ENCODE results near the gene TSGA10. TPM values are rescaled to one million over a fixed set of nuclear protein-coding genes. Genes with fewer than 3 reads are reported as not detected.

TSGA10 gene
- total RNA-seq = 1.3 and 2.7 TPM in 2 replicates

GRCh38 chr2:99154643-99155536 is at the start of gene TSGA10, which contains the start of gene LIPT1:
Gene TSGA10 (minus strand): TSS chr2:99154942. CDS start chr2:99109439, 45,503 bp downstream.
Gene LIPT1 (plus strand): TSS chr2:99154967. CDS start chr2:99161958, 6,991 bp downstream.

GRCh38 chr2:99180755-99181623 is 26.2 kb upstream of the TSGA10 start, which contains the start of the genes MITD1 and MRPL30:
Gene MITD1 (minus strand): TSS chr2:99181058. CDS start chr2:99180981, 77 bp downstream.
Gene MRPL30 (plus strand): TSS chr2:99181184. CDS start chr2:99186204, 5,020 bp downstream.

GRCh38 chr2:99141110-99142108 is 13.3 kb downstream of the TSGA10 start, which contains the start of gene C2orf15:
Gene C2orf15 (plus strand): TSS chr2:99141707. CDS start chr2:99150559, 8,852 bp downstream.

Small RNA genes within 50 kb of the gene (small RNA-seq; reads per million reads assigned to genes)
- gene AC092587.1 = not detected

Other genes with a start within 250 kb of the TSGA10 start
- 4.1 and 12.2 TPM in 2 replicates for gene CRACDL, start 218.7 kb downstream of the TSGA10 start, total RNA-seq
- 0.14 TPM in 1 of 2 replicates, not detected in the other for gene C2orf15, start 13.2 kb downstream of the TSGA10 start, total RNA-seq
- gene LIPT1, start within 50 bp of the TSGA10 start, total RNA-seq = 4.7 and 7.8 TPM in 2 replicates
- 29.7 and 39.1 TPM in 2 replicates for gene MITD1, start 26.1 kb upstream of the TSGA10 start, total RNA-seq
- 56.0 and 63.3 TPM in 2 replicates for gene MRPL30, start 26.2 kb upstream of the TSGA10 start, total RNA-seq
- not detected in 2 replicates for gene LYG2, start 100.7 kb upstream of the TSGA10 start, total RNA-seq
- 0.27 and 0.57 TPM in 2 replicates for gene LYG1, start 146.3 kb upstream of the TSGA10 start, total RNA-seq
- 133 and 148 TPM in 2 replicates for gene TXNDC9, start 181.4 kb upstream of the TSGA10 start, total RNA-seq
- 50.8 and 56.3 TPM in 2 replicates for gene EIF5B, start 182.4 kb upstream of the TSGA10 start, total RNA-seq

All from thoracic aorta endothelial cell (primary cell).